ENCODE results near the gene VARS1.
"Not testable (repeated sequence)": the region's sequence is repeated elsewhere in the genome, so short reads cannot be mapped to it uniquely, and the experiment has no call there.

Gene VARS1

GRCh38 chr6:31794866-31795615 is 511 bp downstream of the VARS1 start:
- H3K4me3 ChIP-seq (ENCODE audit: low read depth, low read length), result peak overlapping the region; percentile 72
- DNase-seq (ENCODE audit: low read depth), result peak; percentile 56
- TF ChIP-seq, protein P1, sequence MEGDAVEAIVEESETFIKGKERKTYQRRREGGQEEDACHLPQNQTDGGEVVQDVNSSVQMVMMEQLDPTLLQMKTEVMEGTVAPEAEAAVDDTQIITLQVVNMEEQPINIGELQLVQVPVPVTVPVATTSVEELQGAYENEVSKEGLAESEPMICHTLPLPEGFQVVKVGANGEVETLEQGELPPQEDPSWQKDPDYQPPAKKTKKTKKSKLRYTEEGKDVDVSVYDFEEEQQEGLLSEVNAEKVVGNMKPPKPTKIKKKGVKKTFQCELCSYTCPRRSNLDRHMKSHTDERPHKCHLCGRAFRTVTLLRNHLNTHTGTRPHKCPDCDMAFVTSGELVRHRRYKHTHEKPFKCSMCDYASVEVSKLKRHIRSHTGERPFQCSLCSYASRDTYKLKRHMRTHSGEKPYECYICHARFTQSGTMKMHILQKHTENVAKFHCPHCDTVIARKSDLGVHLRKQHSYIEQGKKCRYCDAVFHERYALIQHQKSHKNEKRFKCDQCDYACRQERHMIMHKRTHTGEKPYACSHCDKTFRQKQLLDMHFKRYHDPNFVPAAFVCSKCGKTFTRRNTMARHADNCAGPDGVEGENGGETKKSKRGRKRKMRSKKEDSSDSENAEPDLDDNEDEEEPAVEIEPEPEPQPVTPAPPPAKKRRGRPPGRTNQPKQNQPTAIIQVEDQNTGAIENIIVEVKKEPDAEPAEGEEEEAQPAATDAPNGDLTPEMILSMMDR (conservative IDR thresholded peaks at IDR 0.05; ENCODE audit: low read depth, low read length), result no peak

DNA sequence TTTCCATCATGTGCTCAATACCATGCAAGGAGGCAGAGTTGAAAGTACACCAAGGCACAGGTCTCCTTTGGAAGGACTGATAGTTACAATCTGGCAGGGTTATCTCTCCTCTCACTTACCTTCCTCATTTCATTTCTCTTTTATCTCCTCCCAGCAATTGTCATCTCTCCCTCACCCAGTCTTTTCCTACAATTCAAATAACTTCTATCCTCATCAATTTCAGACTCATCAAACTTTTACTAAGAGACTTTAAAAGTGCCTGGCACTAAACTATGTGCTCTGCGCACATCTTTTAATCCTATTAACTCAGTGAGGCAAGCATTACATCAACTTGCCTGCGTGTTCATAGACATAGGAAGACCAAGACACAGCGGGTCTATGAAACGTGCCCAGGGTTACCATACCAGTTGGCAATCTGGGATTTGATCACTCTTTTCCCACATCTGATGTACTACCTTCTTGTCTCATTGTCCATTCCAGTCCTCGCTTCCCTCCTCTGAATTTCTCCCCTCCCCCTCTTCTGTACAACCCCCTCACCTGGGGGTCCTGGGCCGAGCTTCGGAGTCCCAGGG is 1.2 kb downstream of the VARS1 start:
- TF ChIP-seq, protein P1 (conservative IDR thresholded peaks at IDR 0.05; ENCODE audit: low read depth, low read length), result no peak
- peak; percentile 61 for DNase-seq (ENCODE audit: low read depth)
- peak overlapping the region; percentile 72 for H3K4me3 ChIP-seq (ENCODE audit: low read depth, low read length)

DNA sequence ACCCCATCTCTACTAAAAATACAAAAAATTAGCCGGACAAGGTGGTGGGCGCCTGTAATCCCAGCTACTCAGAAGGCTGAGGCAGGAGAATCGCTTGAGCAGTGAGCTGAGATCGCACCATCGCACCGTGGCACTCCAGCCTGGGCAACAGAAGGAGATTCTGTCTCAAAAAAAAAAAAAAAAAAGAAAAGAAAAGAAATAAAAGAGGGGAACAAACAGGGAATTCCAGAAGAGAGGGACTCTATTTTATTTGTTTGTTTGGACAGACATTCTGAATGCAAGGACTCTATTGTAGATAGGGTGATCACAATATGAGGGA is 1.7 kb downstream of the VARS1 start:
- DNase-seq (ENCODE audit: low read depth), result not testable (repeated sequence)
- peak overlapping the region; percentile 72 for H3K4me3 ChIP-seq (ENCODE audit: low read depth, low read length)

- TF ChIP-seq, protein P1 (conservative IDR thresholded peaks at IDR 0.05; ENCODE audit: low read depth, low read length), result no peak
- H3K4me3 ChIP-seq (ENCODE audit: low read depth, low read length), result no peak overlapping the region
- DNase-seq (ENCODE audit: low read depth), result peak; percentile 51
These were observed 2.8 kb downstream of the VARS1 start for GRCh38 chr6:31792761-31793171.

GRCh38 chr6:31792090-31792374 is 3.5 kb downstream of the VARS1 start:
- DNase-seq (ENCODE audit: low read depth), result no peak
- TF ChIP-seq, protein P1 (conservative IDR thresholded peaks at IDR 0.05; ENCODE audit: low read depth, low read length), result no peak
- H3K4me3 ChIP-seq (ENCODE audit: low read depth, low read length), result no peak overlapping the region

DNA sequence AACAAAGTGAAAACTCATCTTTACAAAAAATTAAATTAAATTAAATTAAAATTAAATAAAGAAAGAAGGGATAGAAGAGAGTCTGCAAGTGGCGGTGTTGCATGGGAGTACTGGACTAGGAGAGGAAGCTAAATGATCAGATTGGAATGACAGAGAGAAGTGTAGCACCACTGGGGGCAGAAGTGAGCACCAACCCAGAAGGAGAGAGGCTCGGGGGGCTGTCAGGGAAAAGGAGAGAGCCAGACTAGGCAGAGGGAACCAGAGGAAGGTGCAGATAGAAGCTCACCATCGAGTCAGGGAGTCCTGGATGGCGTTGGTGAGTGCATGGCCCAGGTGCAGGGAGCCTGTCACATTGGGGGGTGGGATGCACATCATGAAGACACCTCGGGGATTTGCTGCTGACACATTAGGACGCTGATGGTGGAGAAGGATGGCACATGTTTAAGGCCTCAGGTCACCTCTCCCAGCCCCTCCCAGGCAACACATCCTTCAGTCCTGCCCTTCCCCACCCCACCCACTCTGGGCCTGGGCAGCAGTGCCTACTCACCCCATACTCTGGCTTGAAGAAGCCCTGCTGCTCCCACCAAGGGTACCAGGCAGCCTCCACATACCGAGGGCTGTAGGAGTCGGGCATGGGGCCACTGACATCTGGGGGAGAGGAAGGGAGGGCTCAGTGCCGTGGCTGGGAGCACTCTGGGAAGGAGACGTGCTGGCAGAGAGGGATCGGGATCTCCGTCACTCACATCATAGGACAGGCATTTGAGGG is 4.0 kb downstream of the VARS1 start:
- TF ChIP-seq, protein P1 (conservative IDR thresholded peaks at IDR 0.05; ENCODE audit: low read depth, low read length), result peak; percentile 80
- peak; percentile 66 for DNase-seq (ENCODE audit: low read depth)

GRCh38 chr6:31785475-31785874 is 10.1 kb downstream of the VARS1 start:
- DNase-seq (ENCODE audit: low read depth), result no peak
- TF ChIP-seq, protein P1 (conservative IDR thresholded peaks at IDR 0.05; ENCODE audit: low read depth, low read length), result no peak
- no peak overlapping the region for H3K4me3 ChIP-seq (ENCODE audit: low read depth, low read length)

More for the DNA sequence above, 4.0 kb downstream of the VARS1 start:
- no peak overlapping the region for H3K4me3 ChIP-seq (ENCODE audit: low read depth, low read length)
